HepG2 (cell line): ENCODE measurements around the gene AP2B1. TPM values are rescaled to one million over a fixed set of nuclear protein-coding genes. Genes with fewer than 3 reads are reported as not detected.

Source experiments
- BCL6 ChIP-seq: IDR thresholded peaks from 2 replicates; pipeline ENCODE4 v1.6.1; 2016; ENCODE audit warnings: missing genetic modification reagents, missing compliant biosample characterization
- FOSL1 ChIP-seq: sonication (generic); formaldehyde crosslinking; IDR thresholded peaks from 2 replicates; pipeline ENCODE4 v1.9.0; 2021; ENCODE audit warnings: missing genetic modification reagents, borderline replicate concordance
- KLF12 ChIP-seq: sonication (generic); formaldehyde crosslinking; IDR thresholded peaks from 2 replicates; pipeline ENCODE4 v1.4.0; 2020; ENCODE audit warnings: missing genetic modification reagents, borderline replicate concordance
- MLLT10 ChIP-seq: sonication (generic); formaldehyde crosslinking; IDR thresholded peaks from 2 replicates; pipeline ENCODE4 v1.4.0; 2020; ENCODE audit warnings: missing genetic modification reagents
- PHB2 ChIP-seq: fragments of 450-650 bp; IDR thresholded peaks from 2 replicates; pipeline ENCODE4 v1.6.1; 2018; ENCODE audit not compliant: partially characterized antibody
- RXRA ChIP-seq: sonication (generic); formaldehyde crosslinking; IDR thresholded peaks from 2 replicates; pipeline ENCODE4 v1.5.1; 2020; ENCODE audit warnings: missing genetic modification reagents
- SP4 ChIP-seq: sonication (generic); formaldehyde crosslinking; IDR thresholded peaks from 2 replicates; pipeline ENCODE4 v1.8.1; 2023; ENCODE audit warnings: mild to moderate bottlenecking, missing genetic modification reagents
- SP5 ChIP-seq: IDR thresholded peaks from 2 replicates; pipeline ENCODE4 v1.6.1; 2016; ENCODE audit warnings: low read depth, borderline replicate concordance
- ZBTB21 ChIP-seq: sonication (generic); formaldehyde crosslinking; IDR thresholded peaks from 2 replicates; pipeline ENCODE4 v1.4.0; 2020; ENCODE audit warnings: missing genetic modification reagents
- ZNF333 ChIP-seq: sonication (generic); formaldehyde crosslinking; IDR thresholded peaks from 2 replicates; pipeline ENCODE4 v1.4.0; 2020; ENCODE audit warnings: mild to moderate bottlenecking, missing genetic modification reagents, borderline replicate concordance
- ZNF34 ChIP-seq: sonication (generic); formaldehyde crosslinking; IDR thresholded peaks from 2 replicates; pipeline ENCODE4 v1.4.0; 2020; ENCODE audit warnings: mild to moderate bottlenecking, missing genetic modification reagents, borderline replicate concordance
- ZNF383 ChIP-seq: sonication (generic); formaldehyde crosslinking; IDR thresholded peaks from 2 replicates; pipeline ENCODE4 v1.4.0; 2020; ENCODE audit warnings: missing genetic modification reagents, mild to moderate bottlenecking, borderline replicate concordance
- ZNF543 ChIP-seq: sonication (generic); formaldehyde crosslinking; IDR thresholded peaks from 2 replicates; pipeline ENCODE4 v1.4.0; 2020; ENCODE audit warnings: mild to moderate bottlenecking, missing genetic modification reagents
- ZNF737 ChIP-seq: sonication (generic); formaldehyde crosslinking; IDR thresholded peaks from 2 replicates; pipeline ENCODE4 v1.5.0; 2020; ENCODE audit warnings: missing genetic modification reagents, mild to moderate bottlenecking, borderline replicate concordance
- polyA plus RNA-seq, 8 experiments: library from polyadenylated mRNA; depleted of rRNA in 3 of 8; stranded (reverse) in 7 of 8; unstranded in 1 of 8; fragments of >200 nt; fragmentation: Illumina TruSeq in 4 of 8; extraction: Trizol in 4 of 8; gene quantifications; 2 replicates each; pipeline versions ENCODE4 v1.2.1 to v1.2.3, GENCODE V29; 2011 to 2016; ENCODE audit warnings: low read depth in 4 of 8, missing spikeins in 1 of 8, mixed read lengths in 1 of 8; ENCODE audit not compliant: insufficient read depth in 1 of 8
- total RNA-seq, 5 experiments: library from RNA; depleted of rRNA; stranded (reverse); fragments of >200 nt; fragmentation: Illumina TruSeq; extraction: Trizol; gene quantifications; 2 replicates each; pipeline ENCODE4 v1.2.3, GENCODE V29; 2016; ENCODE audit warnings: low read depth in 1 of 5
- TF ChIP-seq, protein P1 (sequence below): sonication (generic); formaldehyde crosslinking; IDR thresholded peaks from 2 replicates; pipeline ENCODE4 v1.9.0; 2021; ENCODE audit warnings: missing genetic modification reagents, borderline replicate concordance
- TF ChIP-seq, protein P2 (sequence below): sonication (generic); formaldehyde crosslinking; IDR thresholded peaks from 2 replicates; pipeline ENCODE4 v1.4.0; 2020; ENCODE audit warnings: missing genetic modification reagents
- TF ChIP-seq, protein P3 (sequence below): sonication (generic); formaldehyde crosslinking; IDR thresholded peaks from 2 replicates; pipeline ENCODE4 v1.5.0; 2020; ENCODE audit warnings: missing genetic modification reagents, mild to moderate bottlenecking, borderline replicate concordance
- TF ChIP-seq, protein P4 (sequence below): sonication (generic); formaldehyde crosslinking; IDR thresholded peaks from 2 replicates; pipeline ENCODE4 v1.5.0; 2020; ENCODE audit warnings: mild to moderate bottlenecking, missing genetic modification reagents, borderline replicate concordance

Gene AP2B1
- total and polyA plus RNA-seq, 2 of the 13 experiments (the other 11 are each of a cell fraction or from before 2014, with no cell fraction given) = 23.8 to 71.3 TPM

DNA sequence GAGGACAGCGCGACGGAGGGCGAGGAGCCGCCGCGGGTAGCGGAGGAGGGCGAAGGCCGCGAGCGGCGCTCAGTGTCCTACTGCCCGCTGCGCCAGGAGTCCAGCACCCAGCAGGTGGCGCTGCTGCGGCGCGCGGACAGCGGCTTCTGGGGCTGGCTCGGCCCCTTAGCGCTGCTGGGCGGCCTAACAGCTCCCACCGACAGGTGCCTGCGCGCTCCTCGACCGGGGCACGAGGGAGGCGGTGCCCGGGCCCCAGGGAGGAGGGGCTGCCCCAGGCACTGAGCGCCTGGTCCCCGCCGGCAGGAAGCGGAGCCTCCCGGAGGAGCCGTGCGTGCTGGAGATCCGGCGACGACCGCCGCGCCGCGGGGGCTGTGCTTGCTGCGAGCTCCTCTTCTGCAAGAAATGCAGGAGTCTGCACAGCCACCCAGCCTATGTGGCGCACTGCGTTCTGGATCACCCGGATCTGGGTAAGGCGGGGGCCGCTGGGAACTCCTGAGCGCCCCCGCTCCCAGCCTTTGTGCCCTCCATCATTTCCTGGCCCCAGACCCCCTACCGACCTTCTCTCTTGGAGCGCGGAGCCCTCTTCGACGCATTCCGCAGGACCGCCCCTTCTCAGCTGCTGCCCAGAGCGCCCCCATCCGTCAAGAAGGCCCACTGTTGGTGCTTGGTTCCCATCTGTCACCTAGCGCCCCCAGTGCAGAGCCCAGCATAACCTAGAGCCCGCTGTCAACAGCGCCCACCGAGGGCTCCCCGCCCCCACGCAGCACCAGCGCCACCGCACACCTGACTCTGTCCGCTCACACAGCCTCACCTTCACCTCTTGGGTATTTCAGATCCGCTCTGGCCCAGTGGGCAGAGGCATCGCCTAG, 177.2 kb downstream of the AP2B1 start (continued):
- TF ChIP-seq FOSL1 (no peak), SP5 (CRISPR knock-in tag) (peak; percentile 44; the same call in 1 of the 2 replicates), BCL6 (CRISPR knock-in tag) (peak; percentile 38; the same call in 1 of the 2 replicates), SP4 (CRISPR knock-in tag) (peak; percentile 50; the same call in 1 of the 2 replicates), PHB2 (no peak), KLF12 (CRISPR knock-in tag) (no peak; the same call in 1 of the 2 replicates), ZBTB21 (no peak), ZNF383 (CRISPR knock-in tag) (no peak), ZNF543 (peak; percentile 61), ZNF737 (CRISPR knock-in tag) (no peak), ZNF333 (CRISPR knock-in tag) (no peak), MLLT10 (CRISPR knock-in tag) (no peak), ZNF34 (CRISPR knock-in tag) (peak; percentile 37; the same call in 1 of the 2 replicates), RXRA (CRISPR knock-in tag) (peak; percentile 64; the same call in 1 of the 2 replicates)
- TF ChIP-seq, protein P1, sequence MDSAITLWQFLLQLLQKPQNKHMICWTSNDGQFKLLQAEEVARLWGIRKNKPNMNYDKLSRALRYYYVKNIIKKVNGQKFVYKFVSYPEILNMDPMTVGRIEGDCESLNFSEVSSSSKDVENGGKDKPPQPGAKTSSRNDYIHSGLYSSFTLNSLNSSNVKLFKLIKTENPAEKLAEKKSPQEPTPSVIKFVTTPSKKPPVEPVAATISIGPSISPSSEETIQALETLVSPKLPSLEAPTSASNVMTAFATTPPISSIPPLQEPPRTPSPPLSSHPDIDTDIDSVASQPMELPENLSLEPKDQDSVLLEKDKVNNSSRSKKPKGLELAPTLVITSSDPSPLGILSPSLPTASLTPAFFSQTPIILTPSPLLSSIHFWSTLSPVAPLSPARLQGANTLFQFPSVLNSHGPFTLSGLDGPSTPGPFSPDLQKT = 0 out of 2 replicates have a peak, but pooled peaks have one; percentile 26
- TF ChIP-seq, protein P2, sequence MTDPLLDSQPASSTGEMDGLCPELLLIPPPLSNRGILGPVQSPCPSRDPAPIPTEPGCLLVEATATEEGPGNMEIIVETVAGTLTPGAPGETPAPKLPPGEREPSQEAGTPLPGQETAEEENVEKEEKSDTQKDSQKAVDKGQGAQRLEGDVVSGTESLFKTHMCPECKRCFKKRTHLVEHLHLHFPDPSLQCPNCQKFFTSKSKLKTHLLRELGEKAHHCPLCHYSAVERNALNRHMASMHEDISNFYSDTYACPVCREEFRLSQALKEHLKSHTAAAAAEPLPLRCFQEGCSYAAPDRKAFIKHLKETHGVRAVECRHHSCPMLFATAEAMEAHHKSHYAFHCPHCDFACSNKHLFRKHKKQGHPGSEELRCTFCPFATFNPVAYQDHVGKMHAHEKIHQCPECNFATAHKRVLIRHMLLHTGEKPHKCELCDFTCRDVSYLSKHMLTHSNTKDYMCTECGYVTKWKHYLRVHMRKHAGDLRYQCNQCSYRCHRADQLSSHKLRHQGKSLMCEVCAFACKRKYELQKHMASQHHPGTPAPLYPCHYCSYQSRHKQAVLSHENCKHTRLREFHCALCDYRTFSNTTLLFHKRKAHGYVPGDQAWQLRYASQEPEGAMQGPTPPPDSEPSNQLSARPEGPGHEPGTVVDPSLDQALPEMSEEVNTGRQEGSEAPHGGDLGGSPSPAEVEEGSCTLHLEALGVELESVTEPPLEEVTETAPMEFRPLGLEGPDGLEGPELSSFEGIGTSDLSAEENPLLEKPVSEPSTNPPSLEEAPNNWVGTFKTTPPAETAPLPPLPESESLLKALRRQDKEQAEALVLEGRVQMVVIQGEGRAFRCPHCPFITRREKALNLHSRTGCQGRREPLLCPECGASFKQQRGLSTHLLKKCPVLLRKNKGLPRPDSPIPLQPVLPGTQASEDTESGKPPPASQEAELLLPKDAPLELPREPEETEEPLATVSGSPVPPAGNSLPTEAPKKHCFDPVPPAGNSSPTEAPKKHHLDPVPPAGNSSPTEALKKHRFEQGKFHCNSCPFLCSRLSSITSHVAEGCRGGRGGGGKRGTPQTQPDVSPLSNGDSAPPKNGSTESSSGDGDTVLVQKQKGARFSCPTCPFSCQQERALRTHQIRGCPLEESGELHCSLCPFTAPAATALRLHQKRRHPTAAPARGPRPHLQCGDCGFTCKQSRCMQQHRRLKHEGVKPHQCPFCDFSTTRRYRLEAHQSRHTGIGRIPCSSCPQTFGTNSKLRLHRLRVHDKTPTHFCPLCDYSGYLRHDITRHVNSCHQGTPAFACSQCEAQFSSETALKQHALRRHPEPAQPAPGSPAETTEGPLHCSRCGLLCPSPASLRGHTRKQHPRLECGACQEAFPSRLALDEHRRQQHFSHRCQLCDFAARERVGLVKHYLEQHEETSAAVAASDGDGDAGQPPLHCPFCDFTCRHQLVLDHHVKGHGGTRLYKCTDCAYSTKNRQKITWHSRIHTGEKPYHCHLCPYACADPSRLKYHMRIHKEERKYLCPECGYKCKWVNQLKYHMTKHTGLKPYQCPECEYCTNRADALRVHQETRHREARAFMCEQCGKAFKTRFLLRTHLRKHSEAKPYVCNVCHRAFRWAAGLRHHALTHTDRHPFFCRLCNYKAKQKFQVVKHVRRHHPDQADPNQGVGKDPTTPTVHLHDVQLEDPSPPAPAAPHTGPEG (CRISPR knock-in tag) = peak; percentile 80
- TF ChIP-seq, protein P3, sequence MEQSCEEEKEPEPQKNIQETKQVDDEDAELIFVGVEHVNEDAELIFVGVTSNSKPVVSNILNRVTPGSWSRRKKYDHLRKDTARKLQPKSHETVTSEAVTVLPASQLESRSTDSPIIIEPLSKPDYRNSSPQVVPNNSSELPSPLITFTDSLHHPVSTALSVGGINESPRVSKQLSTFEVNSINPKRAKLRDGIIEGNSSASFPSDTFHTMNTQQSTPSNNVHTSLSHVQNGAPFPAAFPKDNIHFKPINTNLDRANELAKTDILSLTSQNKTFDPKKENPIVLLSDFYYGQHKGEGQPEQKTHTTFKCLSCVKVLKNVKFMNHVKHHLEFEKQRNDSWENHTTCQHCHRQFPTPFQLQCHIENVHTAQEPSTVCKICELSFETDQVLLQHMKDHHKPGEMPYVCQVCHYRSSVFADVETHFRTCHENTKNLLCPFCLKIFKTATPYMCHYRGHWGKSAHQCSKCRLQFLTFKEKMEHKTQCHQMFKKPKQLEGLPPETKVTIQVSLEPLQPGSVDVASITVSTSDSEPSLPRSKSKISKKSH (CRISPR knock-in tag) = peak; percentile 40; the same call in 1 of the 2 replicates
- TF ChIP-seq, protein P4, sequence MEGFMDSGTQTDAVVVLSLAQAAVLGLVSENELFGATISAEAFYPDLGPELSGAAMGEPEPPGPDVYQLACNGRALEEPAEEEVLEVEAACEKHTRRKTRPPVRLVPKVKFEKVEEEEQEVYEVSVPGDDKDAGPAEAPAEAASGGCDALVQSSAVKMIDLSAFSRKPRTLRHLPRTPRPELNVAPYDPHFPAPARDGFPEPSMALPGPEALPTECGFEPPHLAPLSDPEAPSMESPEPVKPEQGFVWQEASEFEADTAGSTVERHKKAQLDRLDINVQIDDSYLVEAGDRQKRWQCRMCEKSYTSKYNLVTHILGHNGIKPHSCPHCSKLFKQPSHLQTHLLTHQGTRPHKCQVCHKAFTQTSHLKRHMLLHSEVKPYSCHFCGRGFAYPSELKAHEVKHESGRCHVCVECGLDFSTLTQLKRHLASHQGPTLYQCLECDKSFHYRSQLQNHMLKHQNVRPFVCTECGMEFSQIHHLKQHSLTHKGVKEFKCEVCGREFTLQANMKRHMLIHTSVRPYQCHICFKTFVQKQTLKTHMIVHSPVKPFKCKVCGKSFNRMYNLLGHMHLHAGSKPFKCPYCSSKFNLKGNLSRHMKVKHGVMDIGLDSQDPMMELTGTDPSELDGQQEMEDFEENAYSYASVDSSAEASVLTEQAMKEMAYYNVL (CRISPR knock-in tag) = peak; percentile 79; the same call in 1 of the 2 replicates
